Activated T-helper 1 cell treated with anti-CD3 and anti-CD28 coated beads, Interleukin-2, amount 50 U/mL, for 16 hours (primary cell): ENCODE data around the gene GJA4.
"Not testable (repeated sequence)": the region's sequence is repeated elsewhere in the genome, so short reads cannot be mapped to it uniquely, and the experiment has no call there.

Experiments
- DNase-seq, 2 donors: peaks; one replicate each; pipeline ENCODE4 v3.0.0-alpha.2; 2020; ENCODE audit warnings: low read depth in 1 of 2, low spot score in 1 of 2

GJA4 gene

DNA sequence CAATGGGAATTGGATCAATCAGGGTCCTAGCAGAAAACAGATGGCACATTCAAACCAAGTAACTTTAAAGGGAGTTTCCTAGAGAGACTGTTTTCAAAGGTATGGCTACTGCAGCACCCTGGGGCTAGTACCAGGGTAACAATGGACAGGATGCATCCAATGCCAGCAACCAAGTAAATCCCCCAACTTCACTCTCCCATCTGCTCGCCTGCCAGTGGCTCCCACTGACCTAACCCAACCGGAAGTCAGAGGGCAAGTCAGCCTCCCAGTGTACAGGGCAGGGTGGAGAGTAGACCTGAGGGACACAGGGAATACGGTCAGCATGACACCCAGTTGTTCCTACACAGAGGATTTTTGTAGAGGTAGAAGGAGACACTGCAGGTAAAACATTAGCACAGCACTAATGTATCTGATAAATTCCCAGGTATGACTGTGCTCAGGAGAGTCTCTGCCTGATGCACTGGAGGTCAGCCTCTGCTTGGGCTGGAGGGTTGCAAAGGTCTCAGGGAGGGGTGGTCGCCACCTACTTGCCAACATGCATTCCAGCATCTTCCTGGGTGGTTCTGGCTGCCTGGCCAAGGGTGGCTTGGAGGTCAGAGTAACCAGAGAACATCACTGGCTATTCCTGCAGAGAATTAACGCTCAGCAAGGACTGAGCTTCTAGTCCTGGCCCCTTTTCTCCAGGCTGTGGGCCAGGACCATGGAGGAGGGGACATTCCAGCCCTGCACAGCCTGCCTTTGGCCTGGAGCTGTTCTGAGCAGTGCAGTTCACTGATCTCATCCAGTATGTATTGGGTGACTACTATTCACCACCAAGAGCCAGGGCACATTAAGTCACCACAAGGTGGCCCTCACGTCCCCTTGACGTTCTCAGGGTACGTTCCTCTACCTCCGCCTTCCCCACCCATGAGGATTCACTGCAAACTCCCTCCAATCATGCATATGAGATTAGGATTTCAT lies 5.1 kb upstream of the GJA4 start:
- DNase-seq: no peak

DNA sequence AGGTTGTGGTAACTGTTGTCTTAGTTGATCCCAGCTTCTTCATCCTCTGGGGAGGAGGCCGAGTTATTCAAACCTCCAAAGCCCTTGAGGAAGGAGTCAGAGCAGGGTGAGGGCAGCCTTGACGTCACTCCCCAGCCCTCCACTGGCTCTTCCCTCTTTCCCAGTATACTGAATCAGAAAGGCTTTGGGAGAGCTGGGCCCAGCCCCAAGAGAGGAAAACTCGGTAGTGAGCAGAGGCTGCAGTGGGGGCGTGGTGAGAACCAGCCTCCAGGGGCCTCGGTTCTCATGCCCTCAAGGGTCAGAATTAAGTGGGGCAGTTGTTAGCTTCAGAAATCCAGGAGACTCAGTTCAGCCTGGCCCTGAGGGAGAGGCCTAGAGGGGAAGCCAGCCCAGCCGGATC lies 1.8 kb upstream of the GJA4 start:
- no peak for DNase-seq

DNA sequence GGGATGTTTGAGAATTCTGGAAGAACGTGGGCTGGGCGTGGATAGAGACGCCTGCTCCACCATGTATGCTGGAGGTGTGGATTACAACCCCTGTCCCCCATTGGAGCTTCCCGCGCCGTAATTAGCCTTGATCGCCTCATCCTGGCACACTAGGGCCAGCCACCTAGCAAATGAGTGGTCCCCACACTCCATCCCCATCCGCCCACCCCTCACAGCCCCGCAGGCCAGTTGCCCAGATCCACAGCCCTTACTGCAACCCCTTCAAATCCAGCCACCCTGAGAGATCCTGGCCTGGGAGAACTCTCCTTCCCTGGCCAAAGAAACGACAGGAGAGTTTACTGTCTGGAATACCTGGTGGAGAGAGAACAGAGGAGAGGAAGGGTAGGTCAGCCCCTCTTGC lies 375 bp upstream of the GJA4 start:
- DNase-seq: no peak

DNA sequence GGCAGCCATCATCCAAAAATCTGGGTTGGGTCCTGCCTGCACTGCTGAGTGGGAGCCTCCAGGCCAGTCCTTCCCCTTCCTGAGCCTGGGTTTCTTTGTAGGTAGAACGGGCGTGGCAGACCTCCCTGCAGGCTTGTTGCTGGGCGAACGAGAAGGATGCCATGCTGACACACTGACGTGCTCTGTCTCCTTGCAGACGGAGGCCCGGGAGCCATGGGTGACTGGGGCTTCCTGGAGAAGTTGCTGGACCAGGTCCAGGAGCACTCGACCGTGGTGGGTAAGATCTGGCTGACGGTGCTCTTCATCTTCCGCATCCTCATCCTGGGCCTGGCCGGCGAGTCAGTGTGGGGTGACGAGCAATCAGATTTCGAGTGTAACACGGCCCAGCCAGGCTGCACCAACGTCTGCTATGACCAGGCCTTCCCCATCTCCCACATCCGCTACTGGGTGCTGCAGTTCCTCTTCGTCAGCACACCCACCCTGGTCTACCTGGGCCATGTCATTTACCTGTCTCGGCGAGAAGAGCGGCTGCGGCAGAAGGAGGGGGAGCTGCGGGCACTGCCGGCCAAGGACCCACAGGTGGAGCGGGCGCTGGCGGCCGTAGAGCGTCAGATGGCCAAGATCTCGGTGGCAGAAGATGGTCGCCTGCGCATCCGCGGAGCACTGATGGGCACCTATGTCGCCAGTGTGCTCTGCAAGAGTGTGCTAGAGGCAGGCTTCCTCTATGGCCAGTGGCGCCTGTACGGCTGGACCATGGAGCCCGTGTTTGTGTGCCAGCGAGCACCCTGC lies 1.4 kb downstream of the GJA4 start:
- DNase-seq: no peak

DNA sequence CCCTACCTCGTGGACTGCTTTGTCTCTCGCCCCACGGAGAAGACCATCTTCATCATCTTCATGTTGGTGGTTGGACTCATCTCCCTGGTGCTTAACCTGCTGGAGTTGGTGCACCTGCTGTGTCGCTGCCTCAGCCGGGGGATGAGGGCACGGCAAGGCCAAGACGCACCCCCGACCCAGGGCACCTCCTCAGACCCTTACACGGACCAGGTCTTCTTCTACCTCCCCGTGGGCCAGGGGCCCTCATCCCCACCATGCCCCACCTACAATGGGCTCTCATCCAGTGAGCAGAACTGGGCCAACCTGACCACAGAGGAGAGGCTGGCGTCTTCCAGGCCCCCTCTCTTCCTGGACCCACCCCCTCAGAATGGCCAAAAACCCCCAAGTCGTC lies 2.0 kb downstream of the GJA4 start:
- no peak for DNase-seq

DNA sequence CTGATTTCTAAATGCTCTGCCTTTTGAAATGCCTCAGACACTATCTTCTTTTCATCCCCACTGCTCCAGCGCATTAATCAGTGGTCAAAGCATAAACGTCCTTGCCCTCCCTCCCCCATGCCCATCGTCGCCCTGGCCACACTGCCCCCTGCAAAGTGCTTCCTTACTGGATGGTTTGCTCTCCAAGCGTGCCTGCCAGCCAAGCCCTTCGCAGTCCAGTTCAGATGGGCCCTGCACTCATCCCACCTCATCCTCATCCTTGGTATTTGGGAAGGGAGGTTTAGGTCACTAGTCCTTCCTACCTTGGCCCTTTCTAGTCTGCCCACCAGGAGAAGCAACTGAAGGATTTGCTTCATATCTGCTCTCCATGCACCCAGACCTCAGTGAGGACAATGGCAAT lies 3.1 kb downstream of the GJA4 start:
- DNase-seq: no peak

DNA sequence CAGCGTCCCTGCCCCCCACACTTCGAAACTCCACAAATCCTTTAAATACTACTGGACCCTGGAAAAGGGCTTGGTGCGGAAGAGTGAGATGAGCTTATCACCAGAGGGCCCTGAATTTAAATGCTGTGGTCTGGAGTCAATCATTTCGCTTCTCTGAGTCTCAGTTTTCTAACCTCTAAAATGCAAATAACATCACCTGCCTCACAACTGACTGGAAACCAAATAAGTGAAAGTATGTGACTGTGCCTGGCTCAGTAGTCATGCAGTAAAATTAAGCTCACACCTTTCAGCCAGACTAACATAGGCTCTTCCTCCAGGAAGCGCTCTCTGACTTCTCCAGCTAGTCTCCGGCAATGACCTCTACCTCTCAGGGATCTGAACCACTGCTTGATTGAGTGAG lies 4.2 kb downstream of the GJA4 start:
- DNase-seq: no peak

DNA sequence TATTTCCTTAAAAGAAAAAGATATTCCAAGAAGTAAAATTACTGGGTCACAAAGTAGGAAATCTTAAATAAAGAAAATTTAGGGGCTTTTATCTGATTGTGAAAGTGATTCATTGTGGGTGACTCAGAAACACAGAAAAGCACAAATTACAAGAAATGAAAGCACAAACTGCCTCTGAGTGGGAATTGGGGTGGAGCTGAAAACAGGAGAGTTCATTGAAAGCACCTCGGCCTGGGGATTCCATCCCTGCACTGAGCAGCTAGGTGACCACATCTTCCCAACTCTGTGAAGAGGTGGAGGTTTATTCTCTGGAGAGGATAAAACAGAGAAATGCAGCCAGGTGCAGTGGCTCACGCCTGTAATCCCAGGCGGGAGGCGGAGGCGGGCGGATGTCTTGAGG lies 7.4 kb downstream of the GJA4 start:
- DNase-seq: no peak

DNA sequence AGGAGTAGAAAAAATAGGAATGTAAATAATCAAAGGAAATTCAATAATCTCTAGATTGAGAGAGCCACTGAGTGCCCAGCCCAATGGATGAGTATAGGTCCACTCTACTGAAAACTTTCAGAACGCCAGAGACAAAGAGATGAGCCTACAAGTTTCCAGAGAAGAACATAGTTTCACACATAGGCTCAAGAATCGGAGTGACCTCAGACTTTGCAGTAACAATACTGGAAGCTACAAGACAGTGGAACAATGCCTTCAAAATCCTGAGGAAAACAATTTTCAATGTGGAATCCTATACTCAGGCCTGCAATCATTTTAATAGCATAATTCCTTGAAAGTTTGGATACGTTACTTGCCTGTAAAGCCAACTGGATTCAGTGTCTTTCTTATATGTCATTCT lies 11.0 kb downstream of the GJA4 start:
- DNase-seq: no peak

DNA sequence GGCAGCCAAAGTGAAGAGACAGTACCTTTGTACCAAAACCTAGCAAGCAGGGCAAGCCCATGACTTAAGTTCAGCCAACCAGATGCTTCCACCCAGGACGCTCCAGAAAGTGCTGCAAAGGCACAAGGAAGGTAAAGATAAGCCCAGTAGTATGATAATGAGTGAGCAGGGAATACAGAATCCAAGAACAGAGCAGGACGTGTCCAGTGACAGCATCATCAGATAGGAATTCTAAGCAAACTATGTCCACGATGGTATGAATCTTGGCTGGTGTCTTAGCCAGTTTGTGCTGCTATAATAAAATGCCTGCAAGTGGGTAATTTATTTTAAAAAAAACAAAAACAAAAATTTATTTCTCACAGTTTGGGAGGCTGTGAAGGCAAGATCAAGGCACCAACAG lies 13.6 kb downstream of the GJA4 start:
- no peak for DNase-seq

DNA sequence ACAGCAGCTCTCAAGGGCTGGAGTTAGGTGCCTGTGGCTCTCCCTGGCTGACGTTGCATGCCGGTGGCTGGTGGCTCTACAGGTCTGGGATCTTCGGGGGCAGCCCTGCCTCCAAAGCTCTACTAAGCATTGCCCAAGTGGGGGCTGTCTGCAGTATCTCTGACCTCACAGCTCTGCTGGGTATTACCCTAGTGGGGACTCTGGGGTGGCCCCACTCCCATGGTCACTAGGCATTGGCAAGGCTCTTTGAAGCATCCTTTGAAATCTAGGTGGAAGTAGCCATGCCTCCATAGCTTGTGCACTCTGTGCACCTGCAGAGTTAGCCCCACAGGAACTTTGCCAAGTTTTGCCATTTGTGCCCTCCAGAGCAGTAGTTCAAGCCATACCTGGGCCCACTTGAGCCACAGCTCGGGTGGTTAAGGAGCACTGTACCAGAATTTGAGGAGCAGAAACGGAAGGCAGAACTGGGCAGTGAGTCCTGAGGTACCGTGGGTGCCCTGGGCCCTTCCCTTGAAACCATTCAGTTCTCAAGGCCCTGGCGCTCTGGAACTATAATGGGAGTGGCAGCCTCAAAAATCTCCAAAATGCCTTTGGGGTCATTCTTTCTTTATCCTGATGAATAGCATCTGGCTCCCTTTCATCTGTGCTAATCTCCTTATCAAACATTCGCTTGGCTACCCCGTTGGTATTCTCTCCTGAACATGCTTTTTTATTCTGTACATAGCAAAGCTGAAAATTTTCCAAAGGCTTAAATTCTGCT lies 15.4 kb downstream of the GJA4 start:
- no peak for DNase-seq

DNA sequence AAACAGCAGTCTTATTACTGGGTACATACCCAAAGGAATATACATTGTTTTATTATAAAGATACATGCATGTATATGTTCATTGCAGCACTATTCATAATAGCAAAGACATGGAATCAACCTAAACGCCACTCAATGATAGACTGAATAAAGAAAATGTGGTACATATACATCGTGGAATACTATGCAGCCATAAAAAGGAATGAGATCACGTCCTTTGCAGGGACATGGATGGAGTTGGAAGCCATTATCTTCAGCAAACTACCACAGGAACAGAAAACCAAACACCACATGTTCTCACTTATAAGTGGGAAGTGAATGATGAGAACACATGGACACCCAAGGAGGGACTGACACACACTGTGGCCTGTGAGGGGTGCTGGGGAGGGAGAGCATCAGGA lies 18.0 kb downstream of the GJA4 start:
- not testable (repeated sequence) for DNase-seq

DNA sequence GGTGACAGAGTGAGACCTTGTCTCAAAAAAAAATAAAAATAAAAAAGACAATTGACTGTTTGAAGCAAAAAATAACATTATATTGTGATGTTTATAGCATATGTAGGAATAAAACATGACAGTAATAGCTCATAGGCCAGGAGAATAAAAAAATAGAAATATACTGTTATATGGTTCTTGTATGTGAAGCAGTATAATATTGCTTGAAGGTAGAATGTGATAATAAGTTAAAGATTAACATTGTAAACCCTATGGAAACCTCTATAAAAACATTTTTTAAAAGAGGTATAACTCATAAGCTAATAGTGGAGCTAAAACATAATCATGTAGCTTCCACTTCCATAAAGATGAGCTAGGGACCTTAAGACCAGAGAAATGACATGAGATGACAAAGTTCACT lies 23.5 kb downstream of the GJA4 start:
- no peak for DNase-seq

DNA sequence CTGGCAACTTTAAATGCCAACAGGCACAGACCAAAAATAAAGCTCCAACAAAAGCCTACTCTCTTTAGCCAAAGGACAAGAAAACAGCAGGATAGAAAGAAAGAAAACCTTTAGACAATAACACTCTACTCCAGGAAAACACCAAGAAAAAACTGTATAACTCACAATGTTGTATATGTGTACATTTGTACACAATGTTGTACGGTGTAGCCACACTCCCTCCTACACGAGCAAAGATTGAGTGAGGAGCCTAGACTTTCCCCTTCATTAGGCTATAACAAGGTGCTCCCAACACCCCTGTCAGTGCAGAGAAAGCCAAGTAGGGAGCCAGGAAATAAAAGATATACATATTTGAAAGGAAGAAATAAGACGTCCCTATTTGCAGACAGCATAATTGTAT lies 24.0 kb downstream of the GJA4 start:
- DNase-seq: no peak

DNA sequence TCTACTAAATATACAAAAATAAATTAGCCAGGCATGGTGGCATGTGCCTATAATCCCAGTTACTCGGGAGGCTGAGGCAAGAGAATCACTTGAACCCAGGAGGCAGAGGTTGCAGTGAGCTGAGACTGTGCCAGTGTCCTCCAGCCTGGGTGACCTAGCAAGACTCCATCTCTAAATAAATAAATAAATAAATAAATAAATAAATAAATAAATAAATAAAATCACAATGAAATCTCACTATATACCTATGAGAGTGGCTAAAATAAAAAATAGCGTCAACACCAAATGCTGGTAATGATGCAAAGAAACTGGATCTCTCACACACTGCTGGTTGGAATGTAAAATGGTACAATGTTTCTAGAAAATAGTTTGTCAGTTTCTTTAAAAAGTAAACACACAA lies 26.1 kb downstream of the GJA4 start:
- not testable (repeated sequence) for DNase-seq

DNA sequence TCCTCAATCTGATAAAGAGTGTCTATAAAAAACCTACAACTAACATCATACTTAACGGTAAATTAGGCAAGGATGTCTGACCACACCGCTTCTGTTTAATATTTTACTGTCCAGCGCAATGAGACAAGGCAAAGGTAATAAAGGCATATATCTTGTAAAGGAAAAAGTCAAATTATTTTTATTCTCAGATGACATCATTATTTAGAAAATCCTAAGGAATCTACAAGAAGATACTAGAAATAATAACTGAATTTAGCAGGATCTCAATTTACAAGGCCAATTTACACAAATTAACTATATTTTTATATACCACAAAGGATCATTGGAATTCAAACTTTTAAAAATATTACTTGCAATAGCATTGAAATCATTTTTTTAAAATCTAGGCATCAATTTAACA lies 29.4 kb downstream of the GJA4 start:
- no peak for DNase-seq

DNA sequence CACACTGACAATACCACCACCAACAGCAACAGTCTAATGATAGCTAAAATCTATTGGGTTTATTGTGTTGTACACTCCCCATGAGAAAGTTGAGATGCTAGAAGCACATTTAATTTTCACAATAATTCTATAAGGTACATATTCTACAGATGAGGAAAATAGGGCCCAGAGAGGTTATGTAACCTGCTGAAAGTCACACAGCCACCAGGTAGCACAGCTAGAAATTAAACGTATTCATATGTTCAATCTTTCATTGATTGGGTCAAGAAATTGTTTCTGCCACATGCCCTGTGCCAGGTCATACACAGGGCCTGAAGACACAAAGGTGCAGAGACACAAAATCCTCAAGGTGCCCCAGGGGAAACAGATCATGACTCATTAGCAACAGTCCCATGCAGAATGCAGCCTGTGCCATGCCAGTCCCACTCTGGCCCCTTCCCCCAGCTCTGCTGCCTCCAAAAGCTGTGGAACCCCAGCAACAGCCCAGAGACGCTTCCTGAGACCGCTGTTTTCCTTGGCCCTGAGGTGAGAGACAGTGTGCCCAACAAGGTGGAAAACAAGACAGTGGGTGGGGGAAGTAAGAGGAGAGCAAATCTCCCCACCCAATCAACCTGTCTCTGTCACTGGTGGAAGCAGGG lies 32.1 kb downstream of the GJA4 start:
- DNase-seq: no peak

DNA sequence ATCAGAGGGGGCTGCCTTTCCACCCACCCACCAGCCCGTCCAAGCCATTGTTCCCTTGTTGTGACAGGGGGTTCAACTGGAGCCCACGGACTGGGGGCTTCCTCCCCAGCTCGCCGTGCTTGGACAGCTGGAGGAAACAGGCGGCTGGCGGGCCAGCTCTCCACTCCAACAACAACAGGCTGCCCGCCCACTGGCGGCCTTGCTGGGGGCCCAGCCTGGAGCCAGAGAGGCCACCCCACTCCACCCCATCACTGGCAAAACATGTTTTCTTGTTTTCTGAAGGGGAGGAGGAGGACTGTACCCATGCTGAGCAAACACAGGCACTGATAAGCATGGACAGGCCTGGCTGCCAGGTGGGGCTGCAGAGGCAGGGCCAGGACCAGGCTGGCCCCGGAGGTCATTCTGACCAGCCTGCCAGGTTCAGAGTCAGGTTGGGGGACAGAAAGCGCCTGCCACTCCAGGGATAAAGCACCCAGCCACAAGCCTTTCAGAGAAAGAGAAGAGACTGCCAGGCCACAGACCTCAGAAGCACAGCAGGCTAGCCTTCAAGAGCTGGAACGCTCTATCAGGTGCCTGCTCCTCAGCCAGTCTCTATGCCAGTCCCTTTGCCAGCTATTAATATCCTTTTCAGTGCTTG lies 32.8 kb downstream of the GJA4 start:
- DNase-seq: no peak

DNA sequence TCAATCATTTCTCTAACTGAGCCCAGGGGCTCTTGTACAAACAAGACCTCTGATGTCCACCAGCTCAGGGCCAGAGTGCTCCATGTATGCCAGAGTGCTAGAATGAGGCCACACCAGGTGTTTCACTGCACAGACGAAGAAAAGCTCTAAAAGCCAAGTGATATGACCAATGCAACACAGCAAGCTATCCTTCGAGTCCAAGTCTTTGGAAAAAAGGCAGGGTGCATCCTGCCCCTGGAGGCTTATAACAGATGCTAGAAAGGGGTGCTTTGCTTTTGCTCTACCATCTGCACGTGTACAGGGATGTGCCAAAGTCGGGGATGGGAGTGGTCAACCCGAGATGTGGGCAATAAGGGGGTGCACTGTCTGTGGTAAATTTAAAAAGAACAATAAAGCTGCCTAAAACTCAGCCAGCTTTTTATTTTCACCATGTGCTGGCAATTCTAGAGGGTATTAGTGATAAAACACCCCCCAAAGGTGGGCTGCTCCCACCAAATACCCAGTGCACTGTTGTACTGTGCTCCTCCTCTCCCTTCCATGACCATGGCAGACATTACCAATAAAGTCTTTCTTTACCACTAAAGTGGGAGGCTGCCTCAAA lies 34.6 kb downstream of the GJA4 start:
- no peak for DNase-seq

DNA sequence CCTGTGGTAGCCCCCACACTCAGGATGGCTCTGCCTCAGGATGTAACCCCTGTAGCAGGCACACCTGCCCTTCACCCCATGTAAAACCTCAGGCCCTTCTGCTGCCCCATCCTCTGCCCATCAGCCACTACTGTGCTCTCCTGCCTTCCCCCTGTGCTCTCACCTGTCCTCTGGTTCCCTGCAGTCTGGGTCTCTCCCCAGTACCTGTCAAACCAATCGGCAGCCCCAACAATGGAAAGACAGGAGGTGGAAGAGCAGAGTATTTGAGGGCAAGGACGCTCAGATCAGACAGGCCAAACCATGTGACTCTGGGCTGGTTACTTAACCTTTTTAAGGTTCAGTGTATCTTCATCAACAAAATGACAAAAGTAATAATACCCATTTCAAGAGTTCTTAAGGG lies 35.8 kb downstream of the GJA4 start:
- DNase-seq: no peak
